ENCODE results near the gene BRD1.

The BRD1 gene

GRCh38 chr22:49858827-49859226 lies 31.2 kb upstream of the BRD1 start:
- no peak for TF ChIP-seq CTCF (conservative IDR thresholded peaks at IDR 0.05)
- H3K27ac ChIP-seq: no peak overlapping the region

GRCh38 chr22:49856766-49857618 lies 29.3 kb upstream of the BRD1 start:
- no peak overlapping the region for H3K27ac ChIP-seq
- TF ChIP-seq CTCF (conservative IDR thresholded peaks at IDR 0.05): no peak

- TF ChIP-seq CTCF (conservative IDR thresholded peaks at IDR 0.05): no peak
- H3K27ac ChIP-seq: peak overlapping the region; percentile 94
Measured at GRCh38 chr22:49856343-49856742, 28.7 kb upstream of the BRD1 start.

GRCh38 chr22:49855251-49855911 lies 27.7 kb upstream of the BRD1 start:
- TF ChIP-seq CTCF (conservative IDR thresholded peaks at IDR 0.05): no peak
- H3K27ac ChIP-seq: peak overlapping the region; percentile 94

GRCh38 chr22:49853981-49854831 lies 26.5 kb upstream of the BRD1 start:
- TF ChIP-seq CTCF (conservative IDR thresholded peaks at IDR 0.05): no peak

GRCh38 chr22:49852898-49853894 lies 25.5 kb upstream of the BRD1 start, which contains the start of gene ZBED4:
Gene ZBED4 (plus strand): TSS chr22:49853844. CDS start chr22:49883663, 29,819 bp downstream.
- TF ChIP-seq CTCF (conservative IDR thresholded peaks at IDR 0.05): no peak

More at GRCh38 chr22:49853981-49854831, 26.5 kb upstream of the BRD1 start:
- peak overlapping the region; percentile 94 for H3K27ac ChIP-seq

GRCh38 chr22:49852568-49852897 lies 24.9 kb upstream of the BRD1 start:
- H3K27ac ChIP-seq: peak overlapping the region; percentile 94

More at GRCh38 chr22:49852898-49853894, 25.5 kb upstream of the BRD1 start, which contains the start of gene ZBED4:
- peak within 1 kb of the TSS; percentile 94 for H3K27ac ChIP-seq
